SK-N-SH treated with all-trans-retinoic acid at 6 μM for 48 hours (cell line): Measurements from ENCODE around the gene SERPINE1.
A peak's percentile ranks its signal among the peaks of the same experiment; 100 is the strongest.

Source experiments
- ATAC-seq: fragments of 200-7000 bp; cut with Tn5 transposase; 3 replicates; pipeline ENCODE4 v1.9.1; 2020; ENCODE audit warnings: mild to moderate bottlenecking, moderate library complexity
- ARNTL ChIP-seq: fragments of 450-650 bp; formaldehyde crosslinking; IDR thresholded peaks from 2 replicates; pipeline ENCODE4 v1.5.0; 2020; ENCODE audit warnings: low read depth, mild to moderate bottlenecking, moderate library complexity, borderline replicate concordance
- BACH2 ChIP-seq: fragments of 250-450 bp; sonication (Bioruptor Pico); IDR thresholded peaks from 2 replicates; pipeline ENCODE4 v1.9.0; 2021; ENCODE audit warnings: mild to moderate bottlenecking, borderline replicate concordance
- CSDC2 ChIP-seq: fragments of 250-450 bp; sonication (Bioruptor Pico); IDR thresholded peaks from 2 replicates; pipeline ENCODE4 v1.5.0; 2020; ENCODE audit warnings: mild to moderate bottlenecking, moderate library complexity
- ESRRG ChIP-seq: fragments of 250-450 bp; sonication (Bioruptor Pico); IDR thresholded peaks from 2 replicates; pipeline ENCODE4 v1.6.1; 2021; ENCODE audit warnings: mild to moderate bottlenecking
- GLIS3 ChIP-seq: fragments of 250-450 bp; sonication (Bioruptor Pico); IDR thresholded peaks from 2 replicates; pipeline ENCODE4 v1.5.0; 2020; ENCODE audit warnings: mild to moderate bottlenecking, moderate library complexity
- ISL1 ChIP-seq: fragments of 250-450 bp; sonication (Bioruptor Pico); IDR thresholded peaks from 2 replicates; pipeline ENCODE4 v2.1.2; 2022; ENCODE audit warnings: mild to moderate bottlenecking, moderate library complexity
- OSR1 ChIP-seq: fragments of 250-450 bp; sonication (Bioruptor Pico); IDR thresholded peaks from 2 replicates; pipeline ENCODE4 v1.8.0; 2022; ENCODE audit warnings: moderate library complexity, mild to moderate bottlenecking, inconsistent platforms
- PPARA ChIP-seq: fragments of 250-450 bp; sonication (Bioruptor Pico); IDR thresholded peaks from 2 replicates; pipeline ENCODE4 v1.5.0; 2020; ENCODE audit warnings: mild to moderate bottlenecking, borderline replicate concordance
- RARB ChIP-seq: fragments of 250-450 bp; sonication (Bioruptor Pico); IDR thresholded peaks from 2 replicates; pipeline ENCODE4 v1.8.0; 2021; ENCODE audit warnings: mild to moderate bottlenecking, moderate library complexity
- SNAI2 ChIP-seq: fragments of 250-450 bp; sonication (Bioruptor Pico); IDR thresholded peaks from 2 replicates; pipeline ENCODE4 v1.5.0; 2020; ENCODE audit warnings: mild to moderate bottlenecking, moderate library complexity
- TCF4 ChIP-seq: fragments of 250-450 bp; sonication (Bioruptor Pico); IDR thresholded peaks from 2 replicates; pipeline ENCODE4 v1.8.0; 2021; ENCODE audit warnings: mild to moderate bottlenecking, moderate library complexity, borderline replicate concordance
- TOX ChIP-seq: fragments of 250-450 bp; sonication (Bioruptor Pico); IDR thresholded peaks from 2 replicates; pipeline ENCODE4 v1.8.0; 2021; ENCODE audit warnings: mild to moderate bottlenecking, moderate library complexity, borderline replicate concordance
- TSHZ2 ChIP-seq: fragments of 250-450 bp; sonication (Bioruptor Pico); IDR thresholded peaks from 2 replicates; pipeline ENCODE4 v1.5.0; 2020; ENCODE audit warnings: mild to moderate bottlenecking, moderate library complexity
- ZC3H10 ChIP-seq: fragments of 250-450 bp; sonication (Bioruptor Pico); IDR thresholded peaks from 2 replicates; pipeline ENCODE4 v1.5.1; 2021; ENCODE audit warnings: mild to moderate bottlenecking, moderate library complexity
- ZFP3 ChIP-seq: fragments of 250-450 bp; sonication (Bioruptor Pico); IDR thresholded peaks from 2 replicates; pipeline ENCODE4 v1.5.0; 2020; ENCODE audit warnings: mild to moderate bottlenecking, moderate library complexity
- ZFP30 ChIP-seq: fragments of 450-650 bp; formaldehyde crosslinking; IDR thresholded peaks from 2 replicates; pipeline ENCODE4 v1.5.0; 2022; ENCODE audit warnings: mild to moderate bottlenecking, moderate library complexity
- ZNF565 ChIP-seq: fragments of 450-650 bp; formaldehyde crosslinking; conservative IDR thresholded peaks from 2 replicates; pipeline ENCODE4 v1.5.0; 2020; ENCODE audit warnings: low read depth, mild to moderate bottlenecking, moderate library complexity
- ZNF70 ChIP-seq: fragments of 450-650 bp; formaldehyde crosslinking; IDR thresholded peaks from 2 replicates; pipeline ENCODE4 v1.5.0; 2020; ENCODE audit warnings: mild to moderate bottlenecking, moderate library complexity
- ZNF8 ChIP-seq: fragments of 450-650 bp; formaldehyde crosslinking; IDR thresholded peaks from 2 replicates; pipeline ENCODE4 v1.5.0; 2020; ENCODE audit warnings: mild to moderate bottlenecking, moderate library complexity
- TF ChIP-seq, protein P1 (sequence below): fragments of 250-450 bp; sonication (Bioruptor Pico); IDR thresholded peaks from 2 replicates; pipeline ENCODE4 v1.8.0; 2020; ENCODE audit warnings: mild to moderate bottlenecking, moderate library complexity, borderline replicate concordance
- TF ChIP-seq, protein P2 (sequence below): fragments of 250-450 bp; sonication (Bioruptor Pico); IDR thresholded peaks from 2 replicates; pipeline ENCODE4 v1.5.1; 2021; ENCODE audit warnings: mild to moderate bottlenecking, moderate library complexity
- TF ChIP-seq, protein P3 (sequence below): fragments of 250-450 bp; sonication (Bioruptor Pico); IDR thresholded peaks from 2 replicates; pipeline ENCODE4 v1.5.1; 2020; ENCODE audit warnings: low read depth, mild to moderate bottlenecking, moderate library complexity
- TF ChIP-seq, protein P4 (sequence below): fragments of 250-450 bp; sonication (Bioruptor Pico); IDR thresholded peaks from 2 replicates; pipeline ENCODE4 v1.8.0; 2021; ENCODE audit warnings: low read depth, mild to moderate bottlenecking, moderate library complexity, borderline replicate concordance

SERPINE1 gene

GRCh38 chr7:101134399-101134980 is 7.6 kb downstream of the SERPINE1 start:
- TF ChIP-seq ZC3H10 (CRISPR knock-in tag) (no peak), ZNF8 (no peak)
- ATAC-seq = no peak

DNA sequence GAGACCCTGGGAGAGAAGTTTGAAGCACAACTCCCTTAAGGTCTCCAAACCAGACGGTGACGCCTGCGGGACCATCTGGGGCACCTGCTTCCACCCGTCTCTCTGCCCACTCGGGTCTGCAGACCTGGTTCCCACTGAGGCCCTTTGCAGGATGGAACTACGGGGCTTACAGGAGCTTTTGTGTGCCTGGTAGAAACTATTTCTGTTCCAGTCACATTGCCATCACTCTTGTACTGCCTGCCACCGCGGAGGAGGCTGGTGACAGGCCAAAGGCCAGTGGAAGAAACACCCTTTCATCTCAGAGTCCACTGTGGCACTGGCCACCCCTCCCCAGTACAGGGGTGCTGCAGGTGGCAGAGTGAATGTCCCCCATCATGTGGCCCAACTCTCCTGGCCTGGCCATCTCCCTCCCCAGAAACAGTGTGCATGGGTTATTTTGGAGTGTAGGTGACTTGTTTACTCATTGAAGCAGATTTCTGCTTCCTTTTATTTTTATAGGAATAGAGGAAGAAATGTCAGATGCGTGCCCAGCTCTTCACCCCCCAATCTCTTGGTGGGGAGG is 10.8 kb downstream of the SERPINE1 start:
- ATAC-seq = peak; percentile 2
- TF ChIP-seq ISL1 (CRISPR knock-in tag) (no peak), ZNF70 (CRISPR knock-in tag) (no peak), ESRRG (CRISPR knock-in tag) (peak; percentile 15; the same call in 1 of the 2 replicates), TOX (no peak), ZFP30 (CRISPR knock-in tag) (peak; percentile 19; the same call in 1 of the 2 replicates)
- TF ChIP-seq, protein P1, sequence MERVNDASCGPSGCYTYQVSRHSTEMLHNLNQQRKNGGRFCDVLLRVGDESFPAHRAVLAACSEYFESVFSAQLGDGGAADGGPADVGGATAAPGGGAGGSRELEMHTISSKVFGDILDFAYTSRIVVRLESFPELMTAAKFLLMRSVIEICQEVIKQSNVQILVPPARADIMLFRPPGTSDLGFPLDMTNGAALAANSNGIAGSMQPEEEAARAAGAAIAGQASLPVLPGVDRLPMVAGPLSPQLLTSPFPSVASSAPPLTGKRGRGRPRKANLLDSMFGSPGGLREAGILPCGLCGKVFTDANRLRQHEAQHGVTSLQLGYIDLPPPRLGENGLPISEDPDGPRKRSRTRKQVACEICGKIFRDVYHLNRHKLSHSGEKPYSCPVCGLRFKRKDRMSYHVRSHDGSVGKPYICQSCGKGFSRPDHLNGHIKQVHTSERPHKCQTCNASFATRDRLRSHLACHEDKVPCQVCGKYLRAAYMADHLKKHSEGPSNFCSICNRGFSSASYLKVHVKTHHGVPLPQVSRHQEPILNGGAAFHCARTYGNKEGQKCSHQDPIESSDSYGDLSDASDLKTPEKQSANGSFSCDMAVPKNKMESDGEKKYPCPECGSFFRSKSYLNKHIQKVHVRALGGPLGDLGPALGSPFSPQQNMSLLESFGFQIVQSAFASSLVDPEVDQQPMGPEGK (CRISPR knock-in tag) = no peak

- TF ChIP-seq, protein P2, sequence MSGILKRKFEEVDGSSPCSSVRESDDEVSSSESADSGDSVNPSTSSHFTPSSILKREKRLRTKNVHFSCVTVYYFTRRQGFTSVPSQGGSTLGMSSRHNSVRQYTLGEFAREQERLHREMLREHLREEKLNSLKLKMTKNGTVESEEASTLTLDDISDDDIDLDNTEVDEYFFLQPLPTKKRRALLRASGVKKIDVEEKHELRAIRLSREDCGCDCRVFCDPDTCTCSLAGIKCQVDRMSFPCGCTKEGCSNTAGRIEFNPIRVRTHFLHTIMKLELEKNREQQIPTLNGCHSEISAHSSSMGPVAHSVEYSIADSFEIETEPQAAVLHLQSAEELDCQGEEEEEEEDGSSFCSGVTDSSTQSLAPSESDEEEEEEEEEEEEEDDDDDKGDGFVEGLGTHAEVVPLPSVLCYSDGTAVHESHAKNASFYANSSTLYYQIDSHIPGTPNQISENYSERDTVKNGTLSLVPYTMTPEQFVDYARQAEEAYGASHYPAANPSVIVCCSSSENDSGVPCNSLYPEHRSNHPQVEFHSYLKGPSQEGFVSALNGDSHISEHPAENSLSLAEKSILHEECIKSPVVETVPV (CRISPR knock-in tag) = no peak
- TF ChIP-seq, protein P1 (CRISPR knock-in tag) = peak; percentile 39; the same call in 1 of the 2 replicates
- TF ChIP-seq BACH2 (CRISPR knock-in tag) (no peak), ZNF70 (CRISPR knock-in tag) (no peak), ZFP3 (CRISPR knock-in tag) (peak; percentile 47; the same call in 1 of the 2 replicates), TOX (0 out of 2 replicates have a peak, but pooled peaks have one; percentile 29), PPARA (CRISPR knock-in tag) (no peak), CSDC2 (CRISPR knock-in tag) (peak; percentile 75; the same call in 1 of the 2 replicates), RARB (CRISPR knock-in tag) (peak; percentile 92; the same call in 1 of the 2 replicates), ESRRG (CRISPR knock-in tag) (no peak), ZC3H10 (CRISPR knock-in tag) (no peak; the same call in 1 of the 2 replicates), ZNF8 (peak; percentile 5; the same call in 1 of the 2 replicates), SNAI2 (CRISPR knock-in tag) (0 out of 2 replicates have a peak, but pooled peaks have one; percentile 25), ARNTL (CRISPR knock-in tag) (peak; percentile 94), GLIS3 (CRISPR knock-in tag) (peak; percentile 85; the same call in 1 of the 2 replicates), ISL1 (CRISPR knock-in tag) (no peak; the same call in none of the 2 replicates), TCF4 (CRISPR knock-in tag) (no peak; the same call in 1 of the 2 replicates), TSHZ2 (CRISPR knock-in tag) (no peak), OSR1 (CRISPR knock-in tag) (no peak), ZNF565 (CRISPR knock-in tag) (no peak), ZFP30 (CRISPR knock-in tag) (no peak)
- TF ChIP-seq, protein P3, sequence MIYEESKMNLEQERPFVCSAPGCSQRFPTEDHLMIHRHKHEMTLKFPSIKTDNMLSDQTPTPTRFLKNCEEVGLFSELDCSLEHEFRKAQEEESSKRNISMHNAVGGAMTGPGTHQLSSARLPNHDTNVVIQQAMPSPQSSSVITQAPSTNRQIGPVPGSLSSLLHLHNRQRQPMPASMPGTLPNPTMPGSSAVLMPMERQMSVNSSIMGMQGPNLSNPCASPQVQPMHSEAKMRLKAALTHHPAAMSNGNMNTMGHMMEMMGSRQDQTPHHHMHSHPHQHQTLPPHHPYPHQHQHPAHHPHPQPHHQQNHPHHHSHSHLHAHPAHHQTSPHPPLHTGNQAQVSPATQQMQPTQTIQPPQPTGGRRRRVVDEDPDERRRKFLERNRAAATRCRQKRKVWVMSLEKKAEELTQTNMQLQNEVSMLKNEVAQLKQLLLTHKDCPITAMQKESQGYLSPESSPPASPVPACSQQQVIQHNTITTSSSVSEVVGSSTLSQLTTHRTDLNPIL (CRISPR knock-in tag) = peak; percentile 67; the same call in 1 of the 2 replicates
- TF ChIP-seq, protein P4, sequence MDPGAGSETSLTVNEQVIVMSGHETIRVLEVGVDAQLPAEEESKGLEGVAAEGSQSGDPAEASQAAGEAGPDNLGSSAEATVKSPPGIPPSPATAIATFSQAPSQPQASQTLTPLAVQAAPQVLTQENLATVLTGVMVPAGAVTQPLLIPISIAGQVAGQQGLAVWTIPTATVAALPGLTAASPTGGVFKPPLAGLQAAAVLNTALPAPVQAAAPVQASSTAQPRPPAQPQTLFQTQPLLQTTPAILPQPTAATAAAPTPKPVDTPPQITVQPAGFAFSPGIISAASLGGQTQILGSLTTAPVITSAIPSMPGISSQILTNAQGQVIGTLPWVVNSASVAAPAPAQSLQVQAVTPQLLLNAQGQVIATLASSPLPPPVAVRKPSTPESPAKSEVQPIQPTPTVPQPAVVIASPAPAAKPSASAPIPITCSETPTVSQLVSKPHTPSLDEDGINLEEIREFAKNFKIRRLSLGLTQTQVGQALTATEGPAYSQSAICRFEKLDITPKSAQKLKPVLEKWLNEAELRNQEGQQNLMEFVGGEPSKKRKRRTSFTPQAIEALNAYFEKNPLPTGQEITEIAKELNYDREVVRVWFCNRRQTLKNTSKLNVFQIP (CRISPR knock-in tag) = peak; percentile 34; the same call in 1 of the 2 replicates
- TF ChIP-seq, all 23 proteins: peak for 11
- ATAC-seq = peak; percentile 24
Measured at GRCh38 chr7:101138213-101138870, 11.4 kb downstream of the SERPINE1 start.
